ENCODE data around the gene SPOPL. TPM values are rescaled to one million over a fixed set of nuclear protein-coding genes. Genes with fewer than 3 reads are reported as not detected.

Gene SPOPL
- total RNA-seq, 1 experiment from 2014 or later: 13.6 TPM

- no peak overlapping the region for H2BK5ac ChIP-seq (ENCODE audit: insufficient read length, low read length)
- H3K18ac ChIP-seq (ENCODE audit: insufficient read length, low read depth, low read length): no peak overlapping the region
- no CpG with 5 or more reads among the region's 4 CpGs for WGBS (ENCODE audit: extremely low coverage, insufficient read length, low lambda C conversion rate)
These were observed 5.4 kb upstream of the SPOPL start for GRCh38 chr2:138496096-138496651.

More at GRCh38 chr2:138496096-138496651, 5.4 kb upstream of the SPOPL start:
- Histone ChIP-seq H3K23me2 (ENCODE audit: insufficient read length, low read depth, low read length, poor library complexity, severe bottlenecking) (peaks cover 3% of the 10 kb centered on the region), H4K8ac (replicated peaks; ENCODE audit: insufficient read length, low read depth, low read length) (no peak overlapping the region), H3K27me3 (ENCODE audit: insufficient read depth, low read length) (no peaks in the 10 kb centered on the region), H2AFZ (ENCODE audit: low read length) (no peak overlapping the region), H3K14ac (ENCODE audit: insufficient read depth, low read length) (no peak overlapping the region), H3K23ac (ENCODE audit: insufficient read length, low read depth, low read length) (no peak overlapping the region), H2AK5ac (ENCODE audit: insufficient read length, low read length) (no peak overlapping the region), H3K9me3 (ENCODE audit: control insufficient read depth, low read depth, low read length) (no peaks in the 10 kb centered on the region), H2BK12ac (ENCODE audit: insufficient read length, low read depth, low read length) (no peak overlapping the region), H3K79me1 (ENCODE audit: insufficient read depth, low read depth, low read length, poor library complexity, severe bottlenecking) (no peaks in the 10 kb centered on the region), H4K20me1 (ENCODE audit: control insufficient read depth, insufficient read depth, insufficient read length) (no peaks in the 10 kb centered on the region), H3T11ph (ENCODE audit: low read length) (no peak overlapping the region), H3K56ac (ENCODE audit: insufficient read length, low read depth, low read length) (no peak overlapping the region), H3K4me2 (ENCODE audit: insufficient read depth, insufficient read length, low read length) (no peak overlapping the region), H3K27ac (ENCODE audit: insufficient read length, low read depth, low read length) (no peak overlapping the region), H2BK15ac (ENCODE audit: low read depth, low read length) (no peak overlapping the region), H2BK20ac (ENCODE audit: low read depth, low read length, poor library complexity, severe bottlenecking) (no peak overlapping the region), H3K79me2 (ENCODE audit: insufficient read depth, low read length) (no peaks in the 10 kb centered on the region), H3K4me1 (ENCODE audit: insufficient read depth, low read length) (no peaks in the 10 kb centered on the region), H3K4ac (ENCODE audit: low read depth, low read length) (no peak overlapping the region), H3K9ac (ENCODE audit: extremely low read depth, insufficient read length, low read length) (no peak overlapping the region), H4K5ac (ENCODE audit: insufficient read length, low read depth, low read length) (no peak overlapping the region), H2BK120ac (ENCODE audit: low read depth, low read length, poor library complexity, severe bottlenecking) (no peak overlapping the region), H4K91ac (ENCODE audit: insufficient read length, low read depth, low read length) (no peak overlapping the region)
- Mint-ChIP-seq H3K9me3 (no peaks in the 10 kb centered on the region), H3K27ac (no peak overlapping the region), H3K36me3 (ENCODE audit: insufficient read depth in 1 of 3, low read depth in 3 of 3) (peaks cover 0 to 5% (median 1%) of the 10 kb centered on the region in 3 experiments; a peak in 2 of 7 replicates), H3K27me3 (ENCODE audit: low read depth) (no peaks in the 10 kb centered on the region; the same call in 1 of the 2 replicates), H3K4me1 (peaks cover 24 to 32% of the 10 kb centered on the region in 2 experiments), H3K4me3 (no peak overlapping the region)
- DNase-seq: peak; percentile 35
- no peak for TF ChIP-seq CTCF (conservative IDR thresholded peaks at IDR 0.05)
